K562 (cell line): Measurements from ENCODE around the gene RCOR3. TPM values are rescaled to one million over a fixed set of nuclear protein-coding genes. Genes with fewer than 3 reads are reported as not detected.

Experiments
- ATAC-seq: fragments of 200-7000 bp; cut with Tn5 transposase; 3 replicates; pipeline ENCODE4 v1.9.1; 2020; ENCODE audit warnings: moderate library complexity
- BruUV-seq: library from RNA; stranded (reverse); fragments of 400-500 nt; replicated peaks from 2 replicates; lab custom pipeline; 2021; lab: Mats Ljungman, UMichigan
- CTCF ChIA-PET: fragments of 300-600 bp; formaldehyde crosslinking; extraction: SDS; loops from one replicate; lab custom pipeline; 2021; ENCODE audit warnings: low intra/inter-chr PET ratio; lab: Yijun Ruan, JAX
- POLR2A ChIA-PET: fragments of 300-600, 350-650 bp; sonication (Branson Sonifier 250); formaldehyde crosslinking; extraction: SDS; loops from one replicate; lab custom pipeline; 2021; ENCODE audit warnings: antibody characterized with exemption, inconsistent platforms; lab: Yijun Ruan, JAX
- DNase-seq, 4 experiments: peaks; one replicate each; pipeline versions ENCODE4 v3.0.0 to v3.0.0-alpha.2; 2011 to 2018; ENCODE audit warnings: low spot score in 3 of 4, mixed read lengths in 3 of 4; ENCODE audit errors: extremely low read depth in 1 of 4
- FAIRE-seq: peaks from 2 replicates; lab custom pipeline; 2011; peaks lifted over from hg19 to GRCh38; lab: Jason Lieb, UNC
- H2AFZ ChIP-seq: 2 replicates; pipeline ENCODE4 v1.6.0; 2011; ENCODE audit warnings: low read depth, low read length, control low read depth, inconsistent platforms
- H3K27ac ChIP-seq: fragments of 200-600 bp; 3 replicates; pipeline ENCODE4 v1.8.0; 2011; ENCODE audit warnings: low read depth, mild to moderate bottlenecking, control low read depth, inconsistent platforms, low read length, moderate library complexity, mixed read lengths; ENCODE audit errors: extremely low read depth
- H3K27me3 ChIP-seq, 2 experiments: fragments of 300-600 bp in 1 of 2; 2 replicates in 1 of 2; 3 replicates in 1 of 2; pipeline versions ENCODE4 v1.6.0 to v1.8.0; 2011; ENCODE audit warnings: inconsistent platforms in 2 of 2, low read length in 2 of 2, mild to moderate bottlenecking in 1 of 2, mixed read lengths in 1 of 2, moderate library complexity in 1 of 2; ENCODE audit not compliant: control insufficient read depth in 2 of 2, insufficient read depth in 2 of 2
- H3K36me3 ChIP-seq: fragments of 300-600 bp; 3 replicates; pipeline ENCODE4 v1.8.0; 2011; ENCODE audit warnings: mild to moderate bottlenecking, low read length, inconsistent platforms; ENCODE audit not compliant: control insufficient read depth, insufficient read depth
- H3K4me1 ChIP-seq, 2 experiments: fragments of 200-600 bp in 1 of 2; replicated peaks in 1 of 2; 2 replicates in 1 of 2; 3 replicates in 1 of 2; pipeline versions ENCODE4 v1.5.1 to v1.8.0; 2011; ENCODE audit warnings: inconsistent platforms in 2 of 2, low read length in 2 of 2, mild to moderate bottlenecking in 1 of 2, mixed read lengths in 1 of 2, moderate library complexity in 1 of 2; ENCODE audit not compliant: control insufficient read depth in 2 of 2, insufficient read depth in 2 of 2
- H3K4me2 ChIP-seq: 2 replicates; pipeline ENCODE4 v1.6.1; 2011; ENCODE audit warnings: low read length, control low read depth, inconsistent platforms, mixed read lengths; ENCODE audit not compliant: insufficient read depth
- H3K4me3 ChIP-seq: fragments of 200-600 bp; sonication (generic), shearing (Covaris generic); 2 replicates; pipeline ENCODE4 v1.5.1; 2016; ENCODE audit warnings: control low read depth, inconsistent platforms
- H3K79me2 ChIP-seq: fragments of 200-600 bp; 3 replicates; pipeline ENCODE4 v1.8.0; 2011; ENCODE audit warnings: low read length, inconsistent platforms; ENCODE audit not compliant: control insufficient read depth, insufficient read depth
- H3K9ac ChIP-seq, 2 experiments: 2 replicates each; pipeline versions ENCODE4 v1.6.0 to v1.6.1; 2011; ENCODE audit warnings: low read depth in 2 of 2, low read length in 2 of 2, control low read depth in 1 of 2, inconsistent platforms in 1 of 2, mild to moderate bottlenecking in 1 of 2, mixed read lengths in 1 of 2; ENCODE audit not compliant: insufficient read depth in 1 of 2
- H3K9me1 ChIP-seq: one replicate; pipeline ENCODE4 v1.6.0; 2011; ENCODE audit warnings: inconsistent platforms, mild to moderate bottlenecking, low read length, moderate library complexity; ENCODE audit not compliant: control insufficient read depth, insufficient read depth
- H3K9me3 ChIP-seq: replicated peaks from 2 replicates; pipeline ENCODE4 v1.5.1; 2011; ENCODE audit warnings: low read depth, low read length, inconsistent platforms; ENCODE audit not compliant: control insufficient read depth, insufficient read depth
- H4K20me1 ChIP-seq: replicated peaks from 2 replicates; pipeline ENCODE4 v1.6.1; 2011; ENCODE audit warnings: low read length, inconsistent platforms, mixed read lengths; ENCODE audit not compliant: control insufficient read depth, insufficient read depth
- CHD7 ChIP-seq: fragments of 200-600 bp; sonication (generic); IDR thresholded peaks from one replicate; pipeline ENCODE4 v1.6.1; 2012; ENCODE audit warnings: mild to moderate bottlenecking, low read depth, low read length, inconsistent platforms
- GABPB2 ChIP-seq: fragments of 250-450 bp; sonication (Bioruptor Pico); conservative IDR thresholded peaks from 2 replicates; pipeline ENCODE4 v1.5.1; 2021; ENCODE audit warnings: mild to moderate bottlenecking
- USF1 ChIP-seq: sonication (generic); formaldehyde crosslinking; IDR thresholded peaks from 2 replicates; pipeline ENCODE4 v1.9.0; 2022; ENCODE audit warnings: mild to moderate bottlenecking, missing genetic modification reagents
- ZBTB9 ChIP-seq: fragments of 450-650 bp; formaldehyde crosslinking; IDR thresholded peaks from 2 replicates; pipeline ENCODE4 v1.4.0; 2020; ENCODE audit warnings: mild to moderate bottlenecking, moderate library complexity
- ZNF717 ChIP-seq: fragments of 250-450 bp; sonication (Bioruptor Pico); IDR thresholded peaks from 2 replicates; pipeline ENCODE4 v1.5.0; 2021
- in situ Hi-C: fragments of 300-500 bp; cut with MboI; formaldehyde crosslinking; loops from 4 replicates; pipeline ENCODE4 v1.15.0; 2018; ENCODE audit warnings: inconsistent platforms, mixed read lengths
- intact Hi-C: fragments of 100-400 bp; cut with micrococcal nuclease; formaldehyde crosslinking; loops from 2 replicates; pipeline ENCODE4 v1.14.2; 2022
- polyA plus RNA-seq, 8 experiments: library from polyadenylated mRNA; depleted of rRNA in 4 of 8; stranded (reverse) in 5 of 8; unstranded in 3 of 8; fragments of >200 nt; fragmentation: Nextera tagmentation in 2 of 8; fragmentation: Illumina TruSeq in 1 of 8; extraction: Ambion mirVana in 2 of 8; extraction: Trizol in 1 of 8; gene quantifications; 2 replicates each; pipeline versions ENCODE4 v1.2.1 to v1.2.3, GENCODE V29; 2011 to 2014; ENCODE audit warnings: inconsistent platforms in 1 of 8, missing spikeins in 1 of 8
- total RNA-seq, 7 experiments: library from RNA; depleted of rRNA in 6 of 7; stranded (reverse); fragments of >200 nt in 6 of 7; fragmentation: Illumina TruSeq in 2 of 7; extraction: Trizol in 2 of 7; gene quantifications; 2 replicates each; pipeline versions ENCODE4 v1.2.1 to v1.2.3, GENCODE V29; 2011 to 2021; ENCODE audit warnings: low replicate concordance in 1 of 7

Gene RCOR3
- total and polyA plus RNA-seq, 9 of the 15 experiments (the other 6 are each of a cell fraction or from before 2014, with no cell fraction given) = 9.7 to 42.7 (median 29.5) TPM

- intact Hi-C loops = no loop called here
- Histone ChIP-seq H3K9me3 (no peaks in the 10 kb centered on the region), H3K9me1 (no peaks in the 10 kb centered on the region), H3K36me3 (peaks cover 74% of the 10 kb centered on the region), H2AFZ (no peak overlapping the region), H3K4me3 (no peak overlapping the region), H3K27ac (no peak overlapping the region), H3K27me3 (no peaks in the 10 kb centered on the region), H3K4me1 (peaks cover 0 to 4% of the 10 kb centered on the region in 2 experiments; a peak in 1 of 5 replicates), H3K9ac (no peak overlapping the region), H3K4me2 (no peak overlapping the region), H4K20me1 (no peaks in the 10 kb centered on the region), H3K79me2 (0 out of 3 replicates have a peak, but pooled peaks cover 3% of the 10 kb centered on the region)
- ChIA-PET POLR2A (interaction anchor here (0.9 to 1.8 kb wide), 3 partner anchors 13 to 24 kb away, joined by 3 to 8 read pairs (median 8); no protein-coding TSS in a partner anchor), CTCF (interaction anchor here (0.6 kb wide), 1 partner anchor 131 kb away, joined by 3 read pairs; no protein-coding TSS in a partner anchor)
- no peak for DNase-seq
- no TSS peak for BruUV-seq
- in situ Hi-C loops = no loop called here
- FAIRE-seq = no peak
- ATAC-seq = no peak
- no peak for TF ChIP-seq ZNF717 (CRISPR knock-in tag)
- TF ChIP-seq ZBTB9 (CRISPR knock-in tag) = no peak
- no peak for TF ChIP-seq GABPB2 (CRISPR knock-in tag)
- TF ChIP-seq USF1 = no peak
- TF ChIP-seq CHD7 = no peak
These were observed 22.8 kb downstream of the RCOR3 start for GRCh38 chr1:211282023-211282373.
